Peyer's patch (tissue), 4 donors: ENCODE results near the gene STIM2.

Experiments
- CTCF ChIP-seq, 6 experiments: fragments of 450-650 bp in 4 of 6; fragments of 200-600 bp in 2 of 6; sonication (generic) in 1 of 6; IDR thresholded peaks; one replicate each; pipeline ENCODE4 v1.5.1; 2017 to 2019; ENCODE audit warnings: antibody characterized with exemption in 6 of 6, mild to moderate bottlenecking in 3 of 6, moderate library complexity in 1 of 6
- POLR2A ChIP-seq, 2 donors: fragments of 450-650 bp; IDR thresholded peaks; one replicate each; pipeline ENCODE4 v1.5.1; 2017; ENCODE audit warnings: antibody characterized with exemption in 2 of 2, mild to moderate bottlenecking in 2 of 2, moderate library complexity in 2 of 2

GRCh38 chr4:26943391-26943790 is 82.8 kb downstream of the STIM2 start:
- TF ChIP-seq CTCF (IDR thresholded peaks at IDR 0.05) = no peak
- no peak for TF ChIP-seq POLR2A (IDR thresholded peaks at IDR 0.05)
